Type B pancreatic cell (in vitro differentiated cells): Measurements from ENCODE around the gene SLTM. TPM values are rescaled to one million over a fixed set of nuclear protein-coding genes. Genes with fewer than 3 reads are reported as not detected.
A peak's percentile ranks its signal among the peaks of the same experiment; 100 is the strongest.

Source experiments
- DNase-seq: peaks from one replicate; pipeline ENCODE4 v3.0.0; 2021; ENCODE audit warnings: mixed read lengths; ENCODE audit not compliant: unreplicated experiment; ENCODE audit errors: extremely low spot score
- H3K27ac Mint-ChIP-seq: 2 replicates; pipeline ENCODE4 v1.8.0; 2021; ENCODE audit warnings: mild to moderate bottlenecking, mixed read lengths
- H3K27me3 Mint-ChIP-seq: 2 replicates; pipeline ENCODE4 v1.8.0; 2021; ENCODE audit warnings: mixed read lengths
- H3K36me3 Mint-ChIP-seq: 2 replicates; pipeline ENCODE4 v1.8.0; 2021; ENCODE audit warnings: mixed read lengths
- H3K4me1 Mint-ChIP-seq: one replicate; pipeline ENCODE4 v1.8.0; 2021; ENCODE audit warnings: mixed read lengths; ENCODE audit not compliant: unreplicated experiment
- H3K4me3 Mint-ChIP-seq: 2 replicates; pipeline ENCODE4 v1.8.0; 2021; ENCODE audit warnings: mild to moderate bottlenecking, mixed read lengths
- H3K9me3 Mint-ChIP-seq: 2 replicates; pipeline ENCODE4 v1.8.0; 2021; ENCODE audit warnings: mixed read lengths
- CTCF ChIP-seq: fragments of 200-600 bp; sonication (generic); conservative IDR thresholded peaks from 2 replicates; pipeline ENCODE4 v1.5.0; 2021; ENCODE audit warnings: antibody characterized with exemption, mild to moderate bottlenecking
- total RNA-seq: library from RNA; stranded (reverse); gene quantifications from 2 replicates; pipeline ENCODE4 v1.2.1, GENCODE V29; 2021; ENCODE audit warnings: low replicate concordance

The SLTM gene
- total RNA-seq, 1 donor from 2014 or later: 103 TPM

- H3K9me3 Mint-ChIP-seq: no peaks in the 10 kb centered on the region
- no peaks in the 10 kb centered on the region for H3K27me3 Mint-ChIP-seq
- no peak for DNase-seq
- H3K36me3 Mint-ChIP-seq: no peaks in the 10 kb centered on the region
- peak overlapping the region; percentile 99 for H3K4me3 Mint-ChIP-seq
- H3K27ac Mint-ChIP-seq: peak overlapping the region; percentile 99
- peaks cover 12% of the 10 kb centered on the region for H3K4me1 Mint-ChIP-seq
- no peak for TF ChIP-seq CTCF
Measured at GRCh38 chr15:58934114-58934447, 602 bp upstream of the SLTM start.

GRCh38 chr15:58932710-58933280 is 684 bp downstream of the SLTM start:
- no peaks in the 10 kb centered on the region for H3K27me3 Mint-ChIP-seq

GRCh38 chr15:58931987-58932588 is 1.4 kb downstream of the SLTM start:
- TF ChIP-seq CTCF: no peak
- H3K4me3 Mint-ChIP-seq: peak overlapping the region; percentile 97
- no peaks in the 10 kb centered on the region for H3K27me3 Mint-ChIP-seq
- H3K36me3 Mint-ChIP-seq: no peaks in the 10 kb centered on the region
- H3K4me1 Mint-ChIP-seq: peaks cover 12% of the 10 kb centered on the region
- peak overlapping the region; percentile 97 for H3K27ac Mint-ChIP-seq
- no peaks in the 10 kb centered on the region for H3K9me3 Mint-ChIP-seq
- DNase-seq: no peak

More at GRCh38 chr15:58932710-58933280, 684 bp downstream of the SLTM start:
- Mint-ChIP-seq H3K27ac (peak overlapping the region; percentile 99), H3K9me3 (no peaks in the 10 kb centered on the region), H3K4me3 (peak overlapping the region; percentile 97), H3K4me1 (peaks cover 12% of the 10 kb centered on the region), H3K36me3 (no peaks in the 10 kb centered on the region)
- DNase-seq: peak; percentile 75
- TF ChIP-seq CTCF: no peak

DNA sequence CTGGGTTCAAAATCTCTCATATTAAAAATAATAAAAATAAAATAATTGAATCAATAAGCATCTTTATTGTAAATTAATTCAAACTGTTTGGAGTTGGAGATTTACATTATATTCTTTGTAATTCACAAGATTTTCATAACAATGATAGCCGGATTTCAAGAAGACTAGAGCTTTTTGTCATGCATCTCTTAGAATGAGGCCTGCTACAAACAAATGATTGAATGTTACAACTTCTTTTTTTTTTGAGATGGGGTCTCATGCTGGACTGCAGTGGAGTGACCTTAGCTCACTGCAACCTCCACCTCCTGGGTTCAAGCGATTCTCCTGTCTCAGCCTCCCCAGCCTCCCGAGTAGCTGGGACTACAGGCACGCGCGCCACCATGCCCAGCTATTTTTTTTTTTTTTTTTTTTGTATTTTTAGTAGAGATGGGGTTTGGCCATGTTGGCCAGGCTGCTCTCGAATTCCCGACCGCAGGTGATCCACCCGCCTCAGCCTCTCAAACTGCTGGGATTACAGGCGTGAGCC is 3.5 kb downstream of the SLTM start:
- Mint-ChIP-seq H3K27me3 (no peaks in the 10 kb centered on the region), H3K9me3 (no peaks in the 10 kb centered on the region), H3K4me3 (no peak overlapping the region), H3K4me1 (peaks cover 12% of the 10 kb centered on the region), H3K36me3 (no peaks in the 10 kb centered on the region), H3K27ac (no peak overlapping the region)
- no peak for TF ChIP-seq CTCF
- no peak for DNase-seq

DNA sequence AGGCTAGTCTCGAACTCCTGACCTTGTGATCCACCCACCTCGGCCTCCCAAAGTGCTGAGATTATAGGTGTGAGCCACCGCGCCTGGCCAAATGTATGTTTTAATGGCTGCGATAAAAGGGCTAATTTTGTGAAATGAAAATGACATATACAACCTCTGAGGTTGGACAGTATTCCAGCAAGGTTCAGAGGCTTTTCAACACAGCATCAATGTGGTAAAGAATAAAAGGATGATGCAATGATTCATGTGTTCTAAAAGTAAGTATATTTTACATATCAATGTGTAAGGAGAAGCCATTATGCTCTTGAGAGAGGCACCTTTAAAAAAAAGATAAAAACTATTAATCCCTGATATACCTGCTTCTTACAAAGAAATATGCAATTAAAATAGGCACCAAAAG is 6.7 kb downstream of the SLTM start:
- H3K9me3 Mint-ChIP-seq: no peaks in the 10 kb centered on the region
- H3K36me3 Mint-ChIP-seq: no peaks in the 10 kb centered on the region
- no peak overlapping the region for H3K4me3 Mint-ChIP-seq
- H3K4me1 Mint-ChIP-seq: peaks cover 5% of the 10 kb centered on the region
- H3K27me3 Mint-ChIP-seq: no peaks in the 10 kb centered on the region
- TF ChIP-seq CTCF: no peak
- no peak for DNase-seq
- H3K27ac Mint-ChIP-seq: no peak overlapping the region
